K562 (cell line): Measurements from ENCODE around the gene SLC10A3. TPM values are rescaled to one million over a fixed set of nuclear protein-coding genes. Genes with fewer than 3 reads are reported as not detected.
A peak's percentile ranks its signal among the peaks of the same experiment; 100 is the strongest.

Experiments
- BCL6 ChIP-seq: fragments of 250-450 bp; sonication (Bioruptor Pico); IDR thresholded peaks from 2 replicates; pipeline ENCODE4 v1.4.0; 2020
- ESRRA ChIP-seq: fragments of 450-650 bp; IDR thresholded peaks from 2 replicates; pipeline ENCODE4 v1.6.1; 2014; ENCODE audit warnings: low read depth, mild to moderate bottlenecking, moderate library complexity, borderline replicate concordance
- IRF1 ChIP-seq: sonication (generic); formaldehyde crosslinking; IDR thresholded peaks from 2 replicates; pipeline ENCODE4 v1.8.0; 2022; ENCODE audit warnings: missing genetic modification reagents, mild to moderate bottlenecking, borderline replicate concordance
- MXI1 ChIP-seq: IDR thresholded peaks from 2 replicates; pipeline ENCODE4 v1.6.1; 2011; ENCODE audit warnings: low read depth, mild to moderate bottlenecking, improper control_type of control experiment, low read length
- PML ChIP-seq: IDR thresholded peaks from 2 replicates; pipeline ENCODE4 v1.6.1; 2012; ENCODE audit warnings: low read length, inconsistent platforms
- POLR2B ChIP-seq: fragments of 450-650 bp; IDR thresholded peaks from 2 replicates; pipeline ENCODE4 v1.6.1; 2018; ENCODE audit warnings: low read depth; ENCODE audit not compliant: partially characterized antibody
- PRDM10 ChIP-seq: fragments of 450-650 bp; IDR thresholded peaks from 2 replicates; pipeline ENCODE4 v1.6.1; 2018; ENCODE audit not compliant: partially characterized antibody
- SIN3A ChIP-seq, 2 experiments: fragments of 150-350 bp in 1 of 2; IDR thresholded peaks; 2 replicates each; pipeline ENCODE4 v1.6.1; 2011 to 2016; ENCODE audit warnings: borderline replicate concordance in 2 of 2, low read depth in 2 of 2, low read length in 2 of 2, mild to moderate bottlenecking in 2 of 2, moderate library complexity in 2 of 2; ENCODE audit not compliant: control insufficient read depth in 1 of 2
- SP1 ChIP-seq: sonication (generic); formaldehyde crosslinking; IDR thresholded peaks from 2 replicates; pipeline ENCODE4 v1.8.1; 2022; ENCODE audit warnings: mild to moderate bottlenecking, missing genetic modification reagents
- SRSF3 ChIP-seq: fragments of 200-400 bp; formaldehyde crosslinking; IDR thresholded peaks from 2 replicates; pipeline ENCODE4 v1.6.1; 2016; ENCODE audit warnings: mild to moderate bottlenecking, low read length, moderate library complexity; ENCODE audit not compliant: insufficient read depth
- ZMIZ1 ChIP-seq, 2 experiments: fragments of 150-350 bp in 1 of 2; IDR thresholded peaks; 2 replicates each; pipeline ENCODE4 v1.6.1; 2012 to 2016; ENCODE audit warnings: low read depth in 2 of 2, low read length in 2 of 2, mild to moderate bottlenecking in 1 of 2, moderate library complexity in 1 of 2
- ZNF518B ChIP-seq: fragments of 250-450 bp; sonication (Bioruptor Pico); IDR thresholded peaks from 2 replicates; pipeline ENCODE4 v1.5.0; 2021; ENCODE audit warnings: mild to moderate bottlenecking, moderate library complexity
- polyA plus RNA-seq, 8 experiments: library from polyadenylated mRNA; depleted of rRNA in 4 of 8; stranded (reverse) in 5 of 8; unstranded in 3 of 8; fragments of >200 nt; fragmentation: Nextera tagmentation in 2 of 8; fragmentation: Illumina TruSeq in 1 of 8; extraction: Ambion mirVana in 2 of 8; extraction: Trizol in 1 of 8; gene quantifications; 2 replicates each; pipeline versions ENCODE4 v1.2.1 to v1.2.3, GENCODE V29; 2011 to 2014; ENCODE audit warnings: inconsistent platforms in 1 of 8, missing spikeins in 1 of 8
- total RNA-seq, 7 experiments: library from RNA; depleted of rRNA in 6 of 7; stranded (reverse); fragments of >200 nt in 6 of 7; fragmentation: Illumina TruSeq in 2 of 7; extraction: Trizol in 2 of 7; gene quantifications; 2 replicates each; pipeline versions ENCODE4 v1.2.1 to v1.2.3, GENCODE V29; 2011 to 2021; ENCODE audit warnings: low replicate concordance in 1 of 7

SLC10A3 gene
- total and polyA plus RNA-seq, 9 of the 15 experiments (the other 6 are each of a cell fraction or from before 2014, with no cell fraction given), result 5.2 to 30.6 (median 16.7) TPM

- TF ChIP-seq ZMIZ1 (IDR thresholded peaks at IDR 0.05; ENCODE audit: low read depth in 2 of 2, low read length in 2 of 2), result no peak
- TF ChIP-seq PRDM10, result peak; percentile 73
- no peak for TF ChIP-seq MXI1
- TF ChIP-seq PML, result peak; percentile 55; the same call in 1 of the 2 replicates
- peak; percentile 76 for TF ChIP-seq SP1 (CRISPR knock-in tag)
- TF ChIP-seq SIN3A (IDR thresholded peaks at IDR 0.05; ENCODE audit: borderline replicate concordance in 2 of 2, control insufficient read depth in 1 of 2, low read depth in 2 of 2, low read length in 2 of 2), result peak in 1 of 2 experiments; percentile 59; a peak in 1 of 4 replicates
- TF ChIP-seq SRSF3, result no peak
- TF ChIP-seq ZNF518B (CRISPR knock-in tag), result no peak
- no peak for TF ChIP-seq BCL6 (CRISPR knock-in tag)
- TF ChIP-seq IRF1 (CRISPR knock-in tag), result no peak
- no peak; the same call in 1 of the 2 replicates for TF ChIP-seq ESRRA
- TF ChIP-seq POLR2B, result peak; percentile 61
These were observed 25.7 kb upstream of the SLC10A3 start, which contains the start of gene FAM3A (continued) for GRCh38 chrX:154515966-154516655.
